Fibroblast of the aortic adventitia (primary cell): ENCODE data around the gene FKBP5. TPM values are rescaled to one million over a fixed set of nuclear protein-coding genes. Genes with fewer than 3 reads are reported as not detected.
A peak's percentile ranks its signal among the peaks of the same experiment; 100 is the strongest.
"Not testable (repeated sequence)": the region's sequence is repeated elsewhere in the genome, so short reads cannot be mapped to it uniquely, and the experiment has no call there.

Source experiments
- DNase-seq: peaks from one replicate; pipeline ENCODE4 v3.0.0-alpha.2; 2010; ENCODE audit warnings: low read depth
- H3K4me3 ChIP-seq: 2 replicates; pipeline ENCODE4 v1.5.1; 2011; ENCODE audit warnings: low read depth, mild to moderate bottlenecking, control low read depth, low read length, moderate library complexity
- CTCF ChIP-seq: IDR thresholded peaks from 2 replicates; pipeline ENCODE4 v1.5.1; 2011; ENCODE audit warnings: mild to moderate bottlenecking, low read length, control low read depth, inconsistent platforms; ENCODE audit not compliant: insufficient read depth
- total RNA-seq: library from RNA; depleted of rRNA; stranded (reverse); fragments of >200 nt; gene quantifications from 2 replicates; pipeline ENCODE4 v1.2.3, GENCODE V29; 2012; ENCODE audit warnings: low replicate concordance

The FKBP5 gene
- total RNA-seq, 1 donor = 5.3 TPM

GRCh38 chr6:35679399-35679798 lies 9.3 kb downstream of the FKBP5 start:
- no peak overlapping the region for H3K4me3 ChIP-seq
- DNase-seq = no peak
- TF ChIP-seq CTCF = no peak

DNA sequence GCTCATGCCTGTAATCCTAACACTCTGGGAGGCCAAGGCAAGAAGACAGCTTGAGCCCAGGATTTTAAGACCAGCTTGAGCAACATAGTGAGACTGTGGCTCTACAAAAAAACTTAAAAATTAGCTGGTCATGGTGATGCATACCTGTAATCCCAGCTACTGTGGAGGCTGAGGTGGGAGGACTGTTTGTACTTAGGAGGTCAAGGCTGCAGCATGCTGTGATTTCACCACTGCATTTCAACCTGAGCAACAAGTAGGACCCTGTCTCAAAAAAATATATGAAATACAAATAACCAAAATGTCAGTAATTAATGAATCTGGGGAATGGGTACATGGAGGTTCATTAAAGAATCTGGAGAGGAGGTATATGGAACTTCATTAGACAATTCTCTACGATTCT lies 9.9 kb downstream of the FKBP5 start:
- no peak for DNase-seq
- no peak for TF ChIP-seq CTCF
- no peak overlapping the region for H3K4me3 ChIP-seq

- peak; percentile 50 for DNase-seq
- H3K4me3 ChIP-seq = no peak overlapping the region
- TF ChIP-seq CTCF = no peak
These were observed 10.6 kb downstream of the FKBP5 start for GRCh38 chr6:35678021-35678654.

- no peak for TF ChIP-seq CTCF
- H3K4me3 ChIP-seq = no peak overlapping the region
- DNase-seq = no peak
These were observed 11.3 kb downstream of the FKBP5 start for GRCh38 chr6:35677456-35677855.

GRCh38 chr6:35675871-35676459 lies 12.8 kb downstream of the FKBP5 start:
- no peak overlapping the region for H3K4me3 ChIP-seq
- no peak for TF ChIP-seq CTCF
- no peak for DNase-seq

- no peak overlapping the region for H3K4me3 ChIP-seq
- DNase-seq = no peak
- no peak for TF ChIP-seq CTCF
These were observed 14.1 kb downstream of the FKBP5 start for GRCh38 chr6:35674594-35674993.

- DNase-seq = no peak
- TF ChIP-seq CTCF = no peak
- H3K4me3 ChIP-seq = no peak overlapping the region
These were observed 15.0 kb downstream of the FKBP5 start for GRCh38 chr6:35673755-35674154.

DNA sequence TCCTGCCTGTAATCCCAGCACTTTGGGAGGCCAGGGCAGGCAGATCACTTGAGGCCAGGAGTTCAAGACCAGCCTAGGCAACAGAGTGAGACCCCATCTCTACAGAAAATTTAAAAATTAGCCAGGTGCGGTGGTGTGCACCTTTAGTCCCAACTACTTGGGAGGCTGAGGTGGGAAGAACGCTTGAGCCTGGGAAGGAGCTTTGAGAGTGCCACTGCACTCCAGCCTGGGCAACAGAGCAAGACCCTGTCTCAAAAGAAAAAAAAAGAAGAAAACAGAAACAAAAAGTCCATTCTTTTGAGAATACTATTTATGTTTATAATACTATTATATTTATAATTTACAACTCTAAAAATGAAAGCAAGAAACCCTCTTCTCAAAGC lies 15.4 kb downstream of the FKBP5 start:
- not testable (repeated sequence) for DNase-seq

DNA sequence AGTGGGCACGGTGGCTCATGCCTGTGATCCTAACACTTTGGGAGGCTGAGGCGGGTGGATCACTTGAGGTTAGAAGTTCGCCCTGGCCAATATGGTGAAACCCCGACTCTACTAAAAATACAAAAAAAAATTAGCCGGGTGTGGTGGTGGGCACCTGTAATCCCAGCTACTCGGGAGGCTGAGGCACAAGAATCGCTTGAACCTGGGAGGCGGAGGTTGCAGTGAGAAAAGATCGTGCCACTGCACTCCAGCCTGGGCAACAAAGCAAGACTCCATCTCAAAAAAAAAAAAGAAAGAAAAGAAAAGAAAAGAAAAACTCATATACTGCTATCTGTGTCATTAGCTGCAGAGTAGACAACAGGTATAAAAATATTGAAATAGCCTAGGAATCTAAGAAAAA lies 18.3 kb downstream of the FKBP5 start:
- H3K4me3 ChIP-seq, DNase-seq: not testable (repeated sequence)

More for the DNA sequence above, 15.4 kb downstream of the FKBP5 start:
- not testable (repeated sequence) for H3K4me3 ChIP-seq
